HG03139 (cell line): Measurements from ENCODE around the gene ALDH7A1.
"Not testable (repeated sequence)": the region's sequence is repeated elsewhere in the genome, so short reads cannot be mapped to it uniquely, and the experiment has no call there.

ENCODE experiments used
- ATAC-seq: cut with Tn5 transposase; IDR thresholded peaks from one replicate; pipeline ENCODE4 v1.9.1; 2021; ENCODE audit not compliant: unreplicated experiment

Gene ALDH7A1

GRCh38 chr5:126535856-126536545 lies 59.0 kb downstream of the ALDH7A1 start:
- ATAC-seq = no peak

DNA sequence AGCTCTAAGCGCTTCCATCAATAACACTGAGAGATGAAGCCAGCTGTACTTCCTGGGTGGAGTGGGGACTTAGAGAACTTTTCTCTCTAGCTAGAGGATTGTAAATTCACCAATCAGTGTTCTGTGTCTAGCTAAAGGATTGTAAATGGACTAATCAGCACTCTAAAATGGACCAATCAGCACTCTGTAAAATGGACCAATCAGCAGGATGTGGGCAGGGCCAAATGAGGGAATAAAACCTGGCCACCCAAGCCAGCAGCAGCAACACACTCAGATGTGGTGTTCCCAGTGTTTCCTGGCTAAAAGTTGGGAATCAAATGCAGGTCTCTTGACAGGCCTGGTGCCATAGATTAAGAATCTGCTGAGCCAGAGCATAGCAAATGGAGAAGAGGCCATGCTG lies 60.5 kb downstream of the ALDH7A1 start:
- no peak for ATAC-seq

DNA sequence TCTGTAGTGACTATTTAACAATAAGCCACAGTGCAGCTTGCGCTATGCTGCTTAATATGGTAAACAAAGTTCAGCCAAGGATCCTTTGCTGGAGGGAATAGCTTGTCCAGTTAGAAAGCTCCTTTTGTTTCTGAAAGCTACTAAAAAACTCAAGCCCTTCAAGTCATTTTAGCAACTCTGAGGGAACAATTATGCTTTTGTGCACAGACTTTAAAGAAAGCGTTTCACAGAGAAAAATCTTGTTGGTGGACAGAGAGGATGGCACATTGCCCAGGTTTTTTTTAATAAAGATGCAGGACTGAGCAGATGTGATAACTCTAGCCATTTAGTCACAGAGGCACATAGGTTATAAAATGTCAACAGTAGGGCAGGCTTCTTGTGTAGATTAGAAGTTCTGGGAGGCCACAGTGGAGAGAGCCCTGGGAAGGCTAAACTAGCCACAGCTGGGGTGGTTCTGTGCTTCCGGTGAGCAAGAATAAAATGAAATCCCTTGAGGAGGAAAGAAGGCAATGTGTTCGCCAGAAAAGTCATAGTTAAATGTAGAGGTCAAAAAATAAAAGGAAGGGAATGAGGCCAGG lies 63.4 kb downstream of the ALDH7A1 start:
- no peak for ATAC-seq

GRCh38 chr5:126527892-126528291 lies 67.1 kb downstream of the ALDH7A1 start:
- ATAC-seq = no peak

GRCh38 chr5:126527158-126527557 lies 67.9 kb downstream of the ALDH7A1 start:
- no peak for ATAC-seq

DNA sequence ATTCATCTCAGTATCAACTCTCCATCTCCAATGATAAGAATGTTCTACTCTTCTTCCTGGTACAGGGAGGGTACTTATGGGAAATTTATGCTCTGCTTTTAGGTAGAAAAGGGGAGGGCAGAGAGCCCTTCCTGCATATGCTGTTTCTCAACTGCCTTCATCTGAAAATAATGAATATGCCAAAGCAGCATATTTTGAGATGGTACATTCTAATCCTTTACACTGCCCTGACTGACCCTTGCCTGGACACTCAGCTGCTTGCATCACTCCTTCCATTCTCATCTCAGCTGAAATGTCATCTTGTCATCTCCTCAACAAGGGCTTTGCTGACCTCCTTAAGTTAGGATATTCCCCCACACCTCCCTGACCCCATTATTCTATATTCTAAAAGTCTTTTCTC lies 68.5 kb downstream of the ALDH7A1 start:
- ATAC-seq = no peak

- ATAC-seq = no peak
Observed at GRCh38 chr5:126525630-126526245, 69.3 kb downstream of the ALDH7A1 start.

DNA sequence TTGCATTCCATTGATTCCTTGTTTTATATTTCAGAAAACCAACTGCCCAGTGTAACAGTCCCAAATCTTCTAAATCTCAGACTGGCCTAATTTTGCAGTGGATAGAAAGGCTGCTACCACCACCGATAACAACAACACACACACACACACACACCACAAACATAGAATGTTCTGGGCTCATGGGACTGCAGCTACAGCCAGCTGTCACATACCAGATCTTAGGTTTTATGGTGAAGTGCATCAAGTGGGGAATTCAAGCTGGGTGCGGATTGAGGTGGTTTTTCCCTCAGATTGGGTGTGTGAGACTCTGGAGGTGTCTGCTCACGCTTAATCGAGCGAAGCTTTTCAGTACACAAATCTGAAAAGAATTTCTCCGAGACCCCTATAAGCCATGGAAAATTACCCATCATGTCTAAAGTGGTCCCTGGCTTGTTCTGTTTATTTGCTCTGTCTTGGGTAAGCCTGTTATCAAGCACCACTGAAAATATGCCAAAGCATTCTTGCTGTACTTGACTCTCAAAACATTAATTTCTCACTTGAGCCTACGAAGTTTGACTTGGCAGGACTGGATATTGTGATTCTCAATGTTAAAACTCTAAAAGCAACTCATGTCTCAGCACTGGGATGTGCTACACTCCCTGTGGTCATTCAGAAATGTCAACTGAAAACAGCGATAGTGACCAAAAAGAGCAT lies 71.1 kb downstream of the ALDH7A1 start:
- no peak for ATAC-seq

GRCh38 chr5:126521130-126521529 lies 73.9 kb downstream of the ALDH7A1 start:
- ATAC-seq = no peak

- ATAC-seq = no peak
Observed at GRCh38 chr5:126520593-126520953, 74.4 kb downstream of the ALDH7A1 start.

DNA sequence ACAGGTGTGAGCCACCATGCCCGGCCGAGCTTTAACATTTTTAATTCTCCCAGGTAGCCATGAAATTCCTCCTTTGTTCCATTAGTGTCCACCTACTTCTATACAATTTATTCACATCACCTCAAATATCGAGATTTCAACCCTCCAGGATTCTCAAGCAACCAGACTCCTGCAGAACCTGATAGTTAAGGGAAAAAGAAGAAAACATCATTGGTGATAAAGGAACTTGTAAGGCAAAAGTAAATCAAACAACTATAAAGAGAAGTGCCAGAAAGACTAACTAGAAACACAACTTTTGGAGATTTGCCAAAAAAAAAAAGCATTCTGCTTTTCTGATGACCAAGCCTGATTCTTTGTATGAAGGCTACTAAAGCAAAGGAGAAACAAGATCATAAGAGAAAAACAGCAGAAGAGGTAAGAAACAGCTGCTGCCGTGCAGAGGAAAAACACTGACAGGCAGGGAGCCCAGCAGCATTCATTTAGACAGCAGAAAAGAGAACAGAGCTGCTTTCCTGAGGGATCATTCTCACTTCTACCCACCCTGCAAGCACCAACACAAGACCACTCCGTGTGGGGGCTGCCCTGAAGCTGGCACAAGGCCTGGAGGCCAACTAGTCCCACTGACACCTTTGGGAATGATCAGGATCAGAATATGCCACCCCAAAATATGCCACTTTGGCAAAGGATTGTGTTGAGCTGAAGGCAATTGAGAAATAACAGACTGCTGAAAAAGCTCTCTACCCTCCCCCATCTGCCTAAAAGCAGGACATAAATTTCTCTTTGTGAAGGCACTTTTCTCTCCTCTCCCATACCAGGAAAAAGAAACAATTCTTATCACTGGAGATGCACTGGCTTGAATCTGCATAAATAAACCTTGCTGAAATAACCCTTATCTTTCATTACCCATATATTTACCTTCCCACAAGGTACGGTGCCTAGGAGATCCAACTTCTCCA lies 75.1 kb downstream of the ALDH7A1 start:
- ATAC-seq = no peak

DNA sequence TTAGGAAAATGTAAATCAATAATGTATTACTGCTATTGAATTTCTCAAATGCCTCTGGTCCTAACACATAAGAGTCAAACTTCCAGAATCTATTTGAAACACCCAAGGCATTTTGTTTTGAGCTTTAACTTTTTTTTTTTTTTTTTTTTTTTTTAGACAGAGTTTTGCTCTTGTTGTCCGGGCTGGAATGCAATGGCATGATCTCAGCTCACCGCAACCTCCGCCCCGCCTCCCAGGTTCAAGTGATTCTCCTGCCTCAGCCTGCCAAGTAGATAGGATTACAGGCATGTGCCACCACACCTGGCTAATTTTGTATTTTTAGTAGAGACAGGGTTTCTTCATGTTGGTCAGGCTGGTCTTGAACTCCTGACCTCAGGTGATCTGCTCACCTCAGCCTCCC lies 75.8 kb downstream of the ALDH7A1 start:
- not testable (repeated sequence) for ATAC-seq

GRCh38 chr5:126516852-126517251 lies 78.2 kb downstream of the ALDH7A1 start:
- no peak for ATAC-seq

DNA sequence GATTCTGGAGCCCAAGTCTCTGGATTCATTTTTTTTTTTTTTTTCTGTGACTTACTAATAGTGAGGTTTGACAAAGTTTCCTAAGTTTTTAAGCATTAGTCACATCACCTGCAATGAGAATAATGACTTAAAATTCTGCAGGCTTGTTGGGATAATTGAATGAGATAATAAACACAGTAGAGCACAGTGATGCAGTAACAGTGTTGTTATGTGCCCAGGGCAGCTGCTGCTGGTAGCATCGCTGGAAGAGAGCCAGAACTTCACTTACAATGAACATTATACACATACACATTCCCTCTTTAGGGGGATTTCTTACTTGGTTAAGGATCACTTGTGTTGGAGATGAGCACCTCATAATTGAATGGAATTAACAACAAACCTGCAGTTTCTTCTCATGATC lies 78.9 kb downstream of the ALDH7A1 start:
- no peak for ATAC-seq

GRCh38 chr5:126515337-126515736 lies 79.7 kb downstream of the ALDH7A1 start:
- no peak for ATAC-seq

GRCh38 chr5:126514558-126515141 lies 80.4 kb downstream of the ALDH7A1 start:
- no peak for ATAC-seq

DNA sequence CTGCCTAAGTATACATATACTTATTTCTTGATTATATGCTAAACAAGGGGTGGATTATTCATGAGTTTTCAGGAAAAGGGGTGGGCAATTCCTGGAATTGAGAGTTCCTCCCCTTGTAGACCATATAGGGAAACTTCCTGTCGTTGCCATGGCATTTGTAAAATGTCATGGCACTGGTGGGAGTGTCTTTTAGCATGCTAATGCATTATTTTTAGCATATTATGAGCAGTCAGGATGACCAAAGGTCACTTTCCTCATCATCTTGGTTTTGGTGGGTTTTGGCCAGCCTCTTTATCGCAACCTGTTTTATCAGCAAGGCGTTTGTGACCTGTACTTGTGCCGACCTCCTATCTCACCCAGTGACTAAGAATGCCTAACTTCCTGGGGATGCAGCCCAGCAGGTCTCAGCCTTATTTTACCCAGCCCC lies 80.9 kb downstream of the ALDH7A1 start:
- no peak for ATAC-seq

DNA sequence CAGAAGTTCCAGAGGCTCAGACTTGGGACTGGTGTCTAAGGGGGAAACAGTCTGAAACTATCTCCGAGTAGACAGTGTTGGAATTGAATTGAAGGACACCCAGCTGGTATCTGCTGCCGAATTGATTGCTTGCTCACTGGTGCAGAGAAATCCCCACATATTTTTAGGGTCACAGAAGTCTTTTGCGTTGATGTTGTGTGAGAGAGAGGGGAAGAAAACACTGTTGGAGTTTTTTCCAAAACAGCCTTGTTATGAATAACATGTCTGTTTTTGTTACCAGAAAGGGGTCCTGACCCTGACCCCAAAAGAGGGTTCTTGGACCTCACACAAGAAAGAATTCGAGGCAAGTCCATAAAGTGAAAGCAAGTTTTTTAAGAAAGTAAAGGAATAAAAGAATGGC lies 81.3 kb downstream of the ALDH7A1 start:
- no peak for ATAC-seq

DNA sequence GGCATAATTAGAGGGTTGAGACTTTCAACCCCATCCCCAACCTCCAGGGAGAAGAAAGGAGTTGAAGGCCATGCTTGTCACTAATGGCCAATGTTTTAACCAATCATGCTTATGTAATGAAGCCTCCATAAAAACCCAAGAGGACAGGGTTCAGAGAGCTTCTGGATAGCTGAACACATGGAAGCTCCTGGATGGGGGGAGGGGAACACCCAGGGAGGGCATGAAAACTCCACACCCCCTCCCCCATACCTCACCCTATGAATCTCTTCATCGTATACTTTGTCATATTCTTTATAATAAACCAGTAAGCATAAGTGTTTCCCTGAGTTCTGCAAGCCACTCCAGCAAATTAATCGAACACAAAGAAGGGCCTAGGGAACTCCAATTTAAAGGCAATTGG lies 81.7 kb downstream of the ALDH7A1 start:
- ATAC-seq = no peak

DNA sequence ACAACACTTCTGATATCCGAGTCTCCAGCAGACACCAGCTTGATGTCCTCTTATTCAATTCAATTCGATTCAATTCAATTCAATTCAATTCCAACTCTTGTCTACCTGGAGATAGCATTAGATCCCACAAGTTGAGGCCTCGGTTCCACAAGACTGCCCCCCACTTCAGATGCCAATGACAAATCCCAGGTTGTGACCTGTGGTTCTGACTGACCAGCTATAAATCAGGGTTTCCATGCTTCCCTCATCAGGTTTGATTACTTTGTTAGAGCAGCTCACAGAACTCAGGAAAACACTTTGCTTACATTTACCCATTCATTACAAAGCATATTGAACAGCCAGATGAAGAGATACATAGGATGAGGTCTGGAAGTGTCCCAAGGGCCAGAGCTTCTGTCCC lies 82.6 kb downstream of the ALDH7A1 start:
- no peak for ATAC-seq

DNA sequence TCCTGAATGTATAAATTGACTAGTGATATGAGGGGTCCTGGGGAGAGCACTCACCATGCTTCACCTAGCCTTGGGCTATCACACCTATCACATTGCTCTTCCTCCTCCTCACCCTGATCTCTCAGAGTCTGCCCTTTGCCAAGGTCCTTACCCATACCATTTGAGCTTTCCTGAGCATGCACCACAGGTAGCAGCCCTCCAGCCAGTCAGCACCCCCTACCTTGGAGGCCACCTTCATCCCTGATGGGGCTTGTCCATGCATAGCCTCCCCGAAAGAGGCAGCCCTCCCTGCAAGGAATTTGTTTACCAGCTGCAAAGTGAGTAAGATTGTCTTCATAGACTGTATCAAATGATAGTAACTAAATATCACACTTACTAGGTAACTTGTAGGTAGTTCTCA lies 83.1 kb downstream of the ALDH7A1 start:
- no peak for ATAC-seq
